ENCODE results near the gene DOLK.

The DOLK gene

GRCh38 chr9:128898845-128899565 lies 48.4 kb downstream of the DOLK start:
- TF ChIP-seq CTCF (IDR thresholded peaks at IDR 0.05; ENCODE audit: insufficient read depth, missing control alignments): no peak
- DNase-seq (ENCODE audit: insufficient read length, low spot score) (no peak), FAIRE-seq (no peak)

DNA sequence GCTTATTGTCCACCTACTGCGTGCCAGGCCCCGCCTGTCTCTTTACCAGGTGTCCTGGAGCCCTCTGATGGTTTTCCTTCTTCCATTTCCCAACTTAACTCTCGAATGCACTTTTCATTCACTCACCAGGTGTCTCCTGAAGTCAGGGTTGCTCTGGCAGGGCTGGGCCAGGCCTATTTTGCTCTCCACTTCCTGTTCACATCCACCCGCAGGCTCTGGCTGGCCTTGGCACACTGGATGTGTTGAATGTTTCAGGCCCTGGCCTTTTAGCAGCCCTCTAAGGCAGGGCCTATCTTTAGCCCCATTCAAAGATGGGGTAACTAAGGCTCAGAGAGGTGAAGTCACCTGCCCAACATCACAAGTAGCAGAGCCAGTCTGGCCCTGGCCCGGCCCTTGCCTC lies 49.0 kb downstream of the DOLK start:
- FAIRE-seq (no peak), DNase-seq (ENCODE audit: insufficient read length, low spot score) (no peak)
- TF ChIP-seq CTCF (IDR thresholded peaks at IDR 0.05; ENCODE audit: insufficient read depth, missing control alignments): no peak

- TF ChIP-seq CTCF (IDR thresholded peaks at IDR 0.05; ENCODE audit: insufficient read depth, missing control alignments): no peak
- DNase-seq (ENCODE audit: insufficient read length, low spot score) (no peak), FAIRE-seq (no peak)
Observed at GRCh38 chr9:128895556-128895955, 51.8 kb downstream of the DOLK start.
